GM23338 (cell line): ENCODE data around the gene GJB4.
"Not testable (repeated sequence)": the region's sequence is repeated elsewhere in the genome, so short reads cannot be mapped to it uniquely, and the experiment has no call there.

ENCODE experiments used
- CTCF ChIP-seq, 2 experiments: fragments of 200-600 bp in 1 of 2; sonication (generic) in 1 of 2; conservative IDR thresholded peaks; 2 replicates each; pipeline versions ENCODE4 v1.5.1 to v1.6.1; 2016 to 2017; ENCODE audit warnings: antibody characterized with exemption in 2 of 2, low read depth in 2 of 2, mild to moderate bottlenecking in 2 of 2, moderate library complexity in 1 of 2
- EZH2 ChIP-seq: fragments of 200-600 bp; sonication (generic); IDR thresholded peaks from one replicate; pipeline ENCODE4 v1.8.0; 2017; ENCODE audit warnings: antibody characterized with exemption, mild to moderate bottlenecking, low read depth; ENCODE audit not compliant: unreplicated experiment
- EZH2phosphoT487 ChIP-seq: fragments of 200-600 bp; sonication (generic); IDR thresholded peaks from one replicate; pipeline ENCODE4 v1.8.1; 2018; ENCODE audit warnings: antibody characterized with exemption; ENCODE audit not compliant: unreplicated experiment
- JUNB ChIP-seq: IDR thresholded peaks from one replicate; pipeline ENCODE4 v1.6.1; 2016; ENCODE audit warnings: antibody characterized with exemption; ENCODE audit not compliant: unreplicated experiment
- POLR2AphosphoS5 ChIP-seq: IDR thresholded peaks from 2 replicates; pipeline ENCODE4 v1.6.1; 2016; ENCODE audit warnings: antibody characterized with exemption, low read depth
- REST ChIP-seq: IDR thresholded peaks from one replicate; pipeline ENCODE4 v1.6.1; 2018; ENCODE audit warnings: antibody characterized with exemption; ENCODE audit not compliant: unreplicated experiment
- ZNF114 ChIP-seq: fragments of 250-450 bp; sonication (Bioruptor Pico); IDR thresholded peaks from 2 replicates; pipeline ENCODE4 v1.5.0; 2020; ENCODE audit warnings: mild to moderate bottlenecking, moderate library complexity

GRCh38 chr1:34737236-34737635 lies 22.3 kb upstream of the GJB4 start:
- not testable (repeated sequence) for TF ChIP-seq EZH2; CTCF (conservative IDR thresholded peaks at IDR 0.05; ENCODE audit: low read depth in 2 of 2); POLR2AphosphoS5; EZH2phosphoT487; JUNB; REST; ZNF114 (CRISPR knock-in tag)
